Erythroblast (primary cell): ENCODE results near the gene TMEM53.

Experiments used
- GATA1 ChIP-seq: IDR thresholded peaks from 2 replicates; pipeline ENCODE4 v1.6.1; 2011; ENCODE audit warnings: low read depth, mild to moderate bottlenecking, control low read depth, low read length, moderate library complexity
- POLR2A ChIP-seq: IDR thresholded peaks from 2 replicates; pipeline ENCODE4 v1.6.1; 2011; ENCODE audit warnings: mild to moderate bottlenecking, low read length

- no peak for TF ChIP-seq POLR2A
- TF ChIP-seq GATA1 = no peak
These were observed 11.6 kb downstream of the TMEM53 start for GRCh38 chr1:44662683-44663030.
